ENCODE results near the gene BRME1. TPM values are rescaled to one million over a fixed set of nuclear protein-coding genes. Genes with fewer than 3 reads are reported as not detected.

Gene BRME1
- polyA plus RNA-seq, 2 of the 4 experiments (the other 2 are of a cell fraction), result 0.12 to 1.2 TPM

DNA sequence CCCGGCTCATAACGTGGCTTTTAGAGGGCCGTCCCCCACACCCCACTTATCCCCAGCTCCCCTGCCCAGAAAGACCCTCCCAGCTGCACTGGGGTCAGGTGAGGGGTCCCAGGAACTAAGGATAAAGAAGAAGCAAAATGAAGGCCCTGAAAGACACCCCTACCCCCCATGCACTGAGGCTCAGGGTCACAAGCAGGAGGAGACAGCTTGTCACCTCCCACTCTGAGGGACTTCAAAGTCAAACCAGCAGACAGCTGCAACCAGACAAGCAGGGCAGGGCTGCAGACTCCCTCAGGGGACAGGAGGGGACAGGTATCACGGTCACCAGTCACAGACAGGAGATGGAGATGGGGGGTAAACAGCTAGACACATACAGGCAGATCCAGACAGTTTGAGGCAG is 35.0 kb downstream of the BRME1 start:
- TF ChIP-seq, protein P1, sequence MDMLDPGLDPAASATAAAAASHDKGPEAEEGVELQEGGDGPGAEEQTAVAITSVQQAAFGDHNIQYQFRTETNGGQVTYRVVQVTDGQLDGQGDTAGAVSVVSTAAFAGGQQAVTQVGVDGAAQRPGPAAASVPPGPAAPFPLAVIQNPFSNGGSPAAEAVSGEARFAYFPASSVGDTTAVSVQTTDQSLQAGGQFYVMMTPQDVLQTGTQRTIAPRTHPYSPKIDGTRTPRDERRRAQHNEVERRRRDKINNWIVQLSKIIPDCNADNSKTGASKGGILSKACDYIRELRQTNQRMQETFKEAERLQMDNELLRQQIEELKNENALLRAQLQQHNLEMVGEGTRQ (IDR thresholded peaks at IDR 0.05), result no peak
- TF ChIP-seq CBX2 (IDR thresholded peaks at IDR 0.05; ENCODE audit: borderline replicate concordance, low read depth) (no peak), KDM1A (IDR thresholded peaks at IDR 0.05; ENCODE audit: low read depth) (no peak), TFCP2L1 (CRISPR knock-in tag; IDR thresholded peaks at IDR 0.05) (no peak), GATA3 (IDR thresholded peaks at IDR 0.05; ENCODE audit: borderline replicate concordance) (no peak), HEYL (CRISPR knock-in tag; IDR thresholded peaks at IDR 0.05) (no peak), MYC (IDR thresholded peaks at IDR 0.05; ENCODE audit: borderline replicate concordance, low read length) (no peak), PHF8 (IDR thresholded peaks at IDR 0.05; ENCODE audit: borderline replicate concordance, low read depth) (no peak), RFX5 (IDR thresholded peaks at IDR 0.05) (no peak), ZNF302 (CRISPR knock-in tag; IDR thresholded peaks at IDR 0.05) (no peak), POLR2AphosphoS2 (conservative IDR thresholded peaks at IDR 0.05; ENCODE audit: low read length) (no peak), CEBPB (IDR thresholded peaks at IDR 0.05) (no peak), RNF2 (IDR thresholded peaks at IDR 0.05; ENCODE audit: borderline replicate concordance, low read depth) (no peak), EP300 (IDR thresholded peaks at IDR 0.05) (no peak), FOSL2 (IDR thresholded peaks at IDR 0.05) (no peak), FOSL2 (CRISPR knock-in tag; IDR thresholded peaks at IDR 0.05) (no peak), POLR2A (IDR thresholded peaks at IDR 0.05; ENCODE audit: low read length) (no peak), HOXB5 (CRISPR knock-in tag; IDR thresholded peaks at IDR 0.05) (no peak), ZFP36 (IDR thresholded peaks at IDR 0.05; ENCODE audit: borderline replicate concordance, partially characterized antibody) (no peak), CHD4 (IDR thresholded peaks at IDR 0.05; ENCODE audit: borderline replicate concordance) (no peak)
- TF ChIP-seq, protein P2, sequence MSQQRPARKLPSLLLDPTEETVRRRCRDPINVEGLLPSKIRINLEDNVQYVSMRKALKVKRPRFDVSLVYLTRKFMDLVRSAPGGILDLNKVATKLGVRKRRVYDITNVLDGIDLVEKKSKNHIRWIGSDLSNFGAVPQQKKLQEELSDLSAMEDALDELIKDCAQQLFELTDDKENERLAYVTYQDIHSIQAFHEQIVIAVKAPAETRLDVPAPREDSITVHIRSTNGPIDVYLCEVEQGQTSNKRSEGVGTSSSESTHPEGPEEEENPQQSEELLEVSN (IDR thresholded peaks at IDR 0.05; ENCODE audit: borderline replicate concordance, low read depth), result no peak
- Histone ChIP-seq H3K4me1 (peaks cover 22% of the 10 kb centered on the region), H3K27ac (no peak overlapping the region), H3K4me3 (no peak overlapping the region), H3K9me3 (no peaks in the 10 kb centered on the region), H3K4me2 (no peak overlapping the region)
- WGBS (ENCODE audit: missing lambda C conversion rate), result 87% methylated on average over 4 of the region's 4 CpGs
- POLR2A ChIA-PET, result interaction anchor here (0.6 kb wide), 1 partner anchor 81 kb away, joined by 4 read pairs; the partner anchor contains the start of gene DCAF15
- no peak for FAIRE-seq
- CTCF ChIA-PET, result interaction anchor here (1.1 to 3.5 kb wide), 8 partner anchors 8 to 200 kb away, joined by 3 to 22 read pairs (median 5); partner anchors contain the start of genes MISP3 and ZSWIM4
- ATAC-seq, result no peak
- no peak for DNase-seq (ENCODE audit: low read depth in 1 of 2, low spot score in 1 of 2)

DNA sequence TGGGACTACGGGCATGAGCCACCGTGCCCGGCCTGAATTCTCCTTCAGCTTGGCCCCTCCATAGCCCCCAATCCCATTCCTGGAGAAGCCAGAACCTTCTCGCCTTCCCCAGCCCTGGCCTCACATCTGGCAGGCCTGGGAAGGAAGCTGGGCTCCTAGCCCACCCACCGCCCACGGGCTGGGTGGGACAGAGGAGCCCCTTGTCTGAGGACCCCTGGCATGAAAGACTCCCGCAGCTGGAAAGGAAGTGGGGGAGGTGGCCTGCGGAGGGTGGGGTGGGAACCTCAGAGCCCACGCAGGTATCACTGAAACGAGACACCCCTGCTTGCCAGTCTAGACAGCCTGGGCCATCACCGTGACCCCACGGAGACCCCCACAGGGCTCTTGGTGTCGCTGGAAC is 36.6 kb downstream of the BRME1 start:
- 91% methylated on average over 6 of the region's 13 CpGs for WGBS (ENCODE audit: missing lambda C conversion rate)
- POLR2A ChIA-PET, result no interaction called here
- ATAC-seq (no peak), DNase-seq (ENCODE audit: low read depth in 1 of 2, low spot score in 1 of 2) (no peak), FAIRE-seq (no peak)
- TF ChIP-seq SMC3 (IDR thresholded peaks at IDR 0.05) (no peak), POLR2A (IDR thresholded peaks at IDR 0.05; ENCODE audit: low read length) (no peak), MAFK (IDR thresholded peaks at IDR 0.05; ENCODE audit: partially characterized antibody) (no peak), TFCP2L1 (CRISPR knock-in tag; IDR thresholded peaks at IDR 0.05) (no peak), RNF2 (IDR thresholded peaks at IDR 0.05; ENCODE audit: borderline replicate concordance, low read depth) (no peak), CHD4 (IDR thresholded peaks at IDR 0.05; ENCODE audit: borderline replicate concordance) (no peak), KDM1A (IDR thresholded peaks at IDR 0.05; ENCODE audit: low read depth) (no peak), SREBF2 (IDR thresholded peaks at IDR 0.05) (no peak), JUN (IDR thresholded peaks at IDR 0.05) (no peak), MYC (IDR thresholded peaks at IDR 0.05; ENCODE audit: borderline replicate concordance, low read length) (no peak), RARB (CRISPR knock-in tag; IDR thresholded peaks at IDR 0.05) (no peak), EHMT2 (IDR thresholded peaks at IDR 0.05; ENCODE audit: low read depth) (no peak), EP300 (IDR thresholded peaks at IDR 0.05) (no peak), ZSCAN20 (CRISPR knock-in tag; IDR thresholded peaks at IDR 0.05) (no peak)
- TF ChIP-seq, protein P3, sequence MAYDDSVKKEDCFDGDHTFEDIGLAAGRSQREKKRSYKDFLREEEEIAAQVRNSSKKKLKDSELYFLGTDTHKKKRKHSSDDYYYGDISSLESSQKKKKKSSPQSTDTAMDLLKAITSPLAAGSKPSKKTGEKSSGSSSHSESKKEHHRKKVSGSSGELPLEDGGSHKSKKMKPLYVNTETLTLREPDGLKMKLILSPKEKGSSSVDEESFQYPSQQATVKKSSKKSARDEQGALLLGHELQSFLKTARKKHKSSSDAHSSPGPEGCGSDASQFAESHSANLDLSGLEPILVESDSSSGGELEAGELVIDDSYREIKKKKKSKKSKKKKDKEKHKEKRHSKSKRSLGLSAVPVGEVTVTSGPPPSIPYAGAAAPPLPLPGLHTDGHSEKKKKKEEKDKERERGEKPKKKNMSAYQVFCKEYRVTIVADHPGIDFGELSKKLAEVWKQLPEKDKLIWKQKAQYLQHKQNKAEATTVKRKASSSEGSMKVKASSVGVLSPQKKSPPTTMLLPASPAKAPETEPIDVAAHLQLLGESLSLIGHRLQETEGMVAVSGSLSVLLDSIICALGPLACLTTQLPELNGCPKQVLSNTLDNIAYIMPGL (CRISPR knock-in tag; IDR thresholded peaks at IDR 0.05; ENCODE audit: borderline replicate concordance), result no peak
- TF ChIP-seq, protein P4, sequence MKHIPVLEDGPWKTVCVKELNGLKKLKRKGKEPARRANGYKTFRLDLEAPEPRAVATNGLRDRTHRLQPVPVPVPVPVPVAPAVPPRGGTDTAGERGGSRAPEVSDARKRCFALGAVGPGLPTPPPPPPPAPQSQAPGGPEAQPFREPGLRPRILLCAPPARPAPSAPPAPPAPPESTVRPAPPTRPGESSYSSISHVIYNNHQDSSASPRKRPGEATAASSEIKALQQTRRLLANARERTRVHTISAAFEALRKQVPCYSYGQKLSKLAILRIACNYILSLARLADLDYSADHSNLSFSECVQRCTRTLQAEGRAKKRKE (CRISPR knock-in tag; IDR thresholded peaks at IDR 0.05; ENCODE audit: low read depth), result no peak
- TF ChIP-seq, protein P5, sequence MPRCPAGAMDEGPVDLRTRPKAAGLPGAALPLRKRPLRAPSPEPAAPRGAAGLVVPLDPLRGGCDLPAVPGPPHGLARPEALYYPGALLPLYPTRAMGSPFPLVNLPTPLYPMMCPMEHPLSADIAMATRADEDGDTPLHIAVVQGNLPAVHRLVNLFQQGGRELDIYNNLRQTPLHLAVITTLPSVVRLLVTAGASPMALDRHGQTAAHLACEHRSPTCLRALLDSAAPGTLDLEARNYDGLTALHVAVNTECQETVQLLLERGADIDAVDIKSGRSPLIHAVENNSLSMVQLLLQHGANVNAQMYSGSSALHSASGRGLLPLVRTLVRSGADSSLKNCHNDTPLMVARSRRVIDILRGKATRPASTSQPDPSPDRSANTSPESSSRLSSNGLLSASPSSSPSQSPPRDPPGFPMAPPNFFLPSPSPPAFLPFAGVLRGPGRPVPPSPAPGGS (IDR thresholded peaks at IDR 0.05), result no peak
- TF ChIP-seq, protein P6, sequence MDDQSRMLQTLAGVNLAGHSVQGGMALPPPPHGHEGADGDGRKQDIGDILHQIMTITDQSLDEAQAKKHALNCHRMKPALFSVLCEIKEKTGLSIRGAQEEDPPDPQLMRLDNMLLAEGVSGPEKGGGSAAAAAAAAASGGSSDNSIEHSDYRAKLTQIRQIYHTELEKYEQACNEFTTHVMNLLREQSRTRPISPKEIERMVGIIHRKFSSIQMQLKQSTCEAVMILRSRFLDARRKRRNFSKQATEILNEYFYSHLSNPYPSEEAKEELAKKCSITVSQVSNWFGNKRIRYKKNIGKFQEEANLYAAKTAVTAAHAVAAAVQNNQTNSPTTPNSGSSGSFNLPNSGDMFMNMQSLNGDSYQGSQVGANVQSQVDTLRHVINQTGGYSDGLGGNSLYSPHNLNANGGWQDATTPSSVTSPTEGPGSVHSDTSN (IDR thresholded peaks at IDR 0.05), result no peak
- TF ChIP-seq, protein P2 (IDR thresholded peaks at IDR 0.05; ENCODE audit: borderline replicate concordance, low read depth), result no peak
- Histone ChIP-seq H3K9me3 (no peaks in the 10 kb centered on the region), H3K4me3 (no peak overlapping the region), H3K4me2 (no peak overlapping the region), H3K27ac (no peak overlapping the region), H3K4me1 (peaks cover 28% of the 10 kb centered on the region)
- CTCF ChIA-PET, result interaction anchor here (0.6 to 2.4 kb wide), 7 partner anchors 12 to 250 kb away, joined by 3 to 6 read pairs (median 4); partner anchors contain the start of gene C19orf53

Data from A549 (cell line).